Effector memory CD8-positive, alpha-beta T cell (primary cell): Measurements from ENCODE around the gene FGFBP1.

ENCODE experiments used
- ATAC-seq: fragments of 150-1000 bp; cut with Tn5 transposase; replicated peaks from 2 replicates; pipeline ENCODE4 v1.10.0; 2021; ENCODE audit warnings: mild to moderate bottlenecking, moderate library complexity
- DNase-seq, 3 experiments: peaks; one replicate each; pipeline ENCODE4 v3.0.0; 2021
- H3K27ac Mint-ChIP-seq, 2 donors: one replicate each; pipeline ENCODE4 v1.8.0; 2022; ENCODE audit warnings: mild to moderate bottlenecking in 2 of 2, mixed read lengths in 2 of 2, moderate library complexity in 2 of 2
- H3K27me3 Mint-ChIP-seq, 2 donors: one replicate each; pipeline ENCODE4 v1.8.0; 2022; ENCODE audit warnings: mixed read lengths in 2 of 2
- H3K36me3 Mint-ChIP-seq: one replicate; pipeline ENCODE4 v1.8.0; 2022; ENCODE audit warnings: mild to moderate bottlenecking, moderate library complexity, mixed read lengths; ENCODE audit not compliant: insufficient read depth
- H3K4me1 Mint-ChIP-seq, 2 donors: one replicate each; pipeline ENCODE4 v1.8.0; 2022; ENCODE audit warnings: low read depth in 2 of 2, mixed read lengths in 2 of 2
- H3K4me3 Mint-ChIP-seq, 2 donors: one replicate each; pipeline ENCODE4 v1.8.0; 2022; ENCODE audit warnings: mild to moderate bottlenecking in 2 of 2, mixed read lengths in 2 of 2, moderate library complexity in 2 of 2
- H3K9me3 Mint-ChIP-seq, 2 donors: one replicate each; pipeline ENCODE4 v1.8.0; 2022; ENCODE audit warnings: mixed read lengths in 2 of 2
- total RNA-seq, 9 experiments: gene quantifications; one replicate each; lab custom pipeline; 2026; lab: John Stamatoyannopoulos, UW

Gene FGFBP1
- total RNA-seq, result 0 to 0.06 (median 0) reads per million in 9 experiments

DNA sequence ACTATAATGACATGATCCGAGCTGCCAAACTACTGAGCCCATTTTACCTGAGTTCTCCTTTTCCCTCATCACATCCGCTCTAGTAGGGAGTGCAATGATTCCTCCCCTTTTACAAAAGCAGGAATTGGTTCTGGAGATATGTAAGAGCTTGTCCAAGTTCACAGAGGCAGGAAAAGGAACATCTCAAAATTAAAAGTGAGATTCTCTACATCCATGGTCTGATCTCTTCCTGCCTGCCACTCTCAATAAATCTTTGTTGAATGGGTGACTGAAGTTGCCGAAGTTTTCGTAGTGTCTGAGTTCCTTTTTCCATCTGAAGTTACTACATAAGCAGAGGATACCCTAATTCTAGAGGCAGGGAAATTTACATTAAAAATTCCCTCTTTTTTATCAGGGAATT, at the start of gene FGFBP1:
Gene FGFBP1, minus strand, starts transcription at position 101 of the 400 bp plus-strand sequence. CDS start 2,108 bp downstream, outside the sequence.
- Mint-ChIP-seq H3K27ac (no peak within 1 kb of the TSS), H3K4me1 (no peaks in the 10 kb centered on the region), H3K9me3 (no peaks in the 10 kb centered on the region), H3K27me3 (peaks cover 30 to 50% of the 10 kb centered on the region in 2 donors), H3K36me3 (no peaks in the 10 kb centered on the region), H3K4me3 (no peak within 1 kb of the TSS)
- ATAC-seq (no peak), DNase-seq (no peak)

- ATAC-seq, result no peak
- H3K27ac Mint-ChIP-seq, result no peak overlapping the region
- H3K9me3 Mint-ChIP-seq, result no peaks in the 10 kb centered on the region
- H3K36me3 Mint-ChIP-seq, result no peaks in the 10 kb centered on the region
- no peak for DNase-seq
- H3K27me3 Mint-ChIP-seq, result peaks cover 25 to 60% of the 10 kb centered on the region in 2 donors
- no peak overlapping the region for H3K4me3 Mint-ChIP-seq
- no peaks in the 10 kb centered on the region for H3K4me1 Mint-ChIP-seq
Observed at GRCh38 chr4:15988222-15988621, 49.7 kb upstream of the FGFBP1 start.

GRCh38 chr4:15986907-15987306, 48.4 kb upstream of the FGFBP1 start:
- peaks cover 38 to 63% of the 10 kb centered on the region in 2 donors for H3K27me3 Mint-ChIP-seq
- no peaks in the 10 kb centered on the region for H3K4me1 Mint-ChIP-seq
- H3K27ac Mint-ChIP-seq, result no peak overlapping the region
- H3K4me3 Mint-ChIP-seq, result no peak overlapping the region
- no peaks in the 10 kb centered on the region for H3K36me3 Mint-ChIP-seq
- ATAC-seq, result no peak
- DNase-seq, result no peak
- no peaks in the 10 kb centered on the region for H3K9me3 Mint-ChIP-seq

- no peaks in the 10 kb centered on the region for H3K36me3 Mint-ChIP-seq
- H3K9me3 Mint-ChIP-seq, result no peaks in the 10 kb centered on the region
- ATAC-seq, result no peak
- peaks cover 37 to 38% of the 10 kb centered on the region in 2 donors for H3K27me3 Mint-ChIP-seq
- no peak overlapping the region for H3K27ac Mint-ChIP-seq
- DNase-seq, result no peak
- no peaks in the 10 kb centered on the region for H3K4me1 Mint-ChIP-seq
- H3K4me3 Mint-ChIP-seq, result no peak overlapping the region
Observed at GRCh38 chr4:15983610-15984009, 45.1 kb upstream of the FGFBP1 start.

DNA sequence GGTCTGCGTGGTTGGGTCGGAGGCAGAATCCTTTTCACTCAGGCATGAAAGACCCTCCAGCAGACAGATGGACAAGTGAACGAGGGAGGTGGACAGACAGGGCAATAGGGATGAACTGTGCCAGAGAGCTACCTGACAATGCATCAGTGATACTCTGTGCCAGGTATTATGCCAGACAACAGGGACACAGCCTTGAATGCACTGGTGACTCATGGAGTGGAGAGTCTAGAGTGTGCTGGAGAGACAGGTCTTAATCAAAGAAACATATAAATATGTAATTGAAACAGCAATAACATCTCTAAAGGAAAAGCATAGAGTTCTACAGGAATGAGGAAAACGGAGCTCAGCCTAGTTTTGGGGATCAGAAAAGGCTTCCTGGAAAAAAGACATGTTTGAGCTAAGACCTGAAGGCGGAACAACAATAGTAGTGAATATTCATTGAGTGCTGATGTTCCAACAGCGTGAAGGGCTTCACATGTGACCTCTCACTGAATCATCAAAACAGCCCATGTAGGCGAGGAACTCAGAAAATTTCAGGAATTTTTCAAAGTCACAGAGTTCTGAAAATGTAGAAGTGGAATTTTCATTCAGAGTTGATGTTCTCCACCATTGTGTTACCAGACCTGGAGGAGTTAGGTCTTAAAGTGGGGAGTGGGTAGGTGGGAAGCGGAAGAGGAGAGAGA, 44.4 kb upstream of the FGFBP1 start:
- Mint-ChIP-seq H3K36me3 (no peaks in the 10 kb centered on the region), H3K27me3 (peaks cover 40 to 44% of the 10 kb centered on the region in 2 donors), H3K27ac (no peak overlapping the region), H3K4me3 (no peak overlapping the region), H3K4me1 (no peaks in the 10 kb centered on the region), H3K9me3 (no peaks in the 10 kb centered on the region)
- ATAC-seq (no peak), DNase-seq (no peak)

- Mint-ChIP-seq H3K27me3 (peaks cover 33 to 48% of the 10 kb centered on the region in 2 donors), H3K4me3 (no peak overlapping the region), H3K36me3 (no peaks in the 10 kb centered on the region), H3K27ac (no peak overlapping the region), H3K9me3 (no peaks in the 10 kb centered on the region), H3K4me1 (peaks cover 0 to 2% of the 10 kb centered on the region in 2 donors)
- ATAC-seq (no peak), DNase-seq (no peak)
Observed at GRCh38 chr4:15976456-15977447, 38.2 kb upstream of the FGFBP1 start.

DNA sequence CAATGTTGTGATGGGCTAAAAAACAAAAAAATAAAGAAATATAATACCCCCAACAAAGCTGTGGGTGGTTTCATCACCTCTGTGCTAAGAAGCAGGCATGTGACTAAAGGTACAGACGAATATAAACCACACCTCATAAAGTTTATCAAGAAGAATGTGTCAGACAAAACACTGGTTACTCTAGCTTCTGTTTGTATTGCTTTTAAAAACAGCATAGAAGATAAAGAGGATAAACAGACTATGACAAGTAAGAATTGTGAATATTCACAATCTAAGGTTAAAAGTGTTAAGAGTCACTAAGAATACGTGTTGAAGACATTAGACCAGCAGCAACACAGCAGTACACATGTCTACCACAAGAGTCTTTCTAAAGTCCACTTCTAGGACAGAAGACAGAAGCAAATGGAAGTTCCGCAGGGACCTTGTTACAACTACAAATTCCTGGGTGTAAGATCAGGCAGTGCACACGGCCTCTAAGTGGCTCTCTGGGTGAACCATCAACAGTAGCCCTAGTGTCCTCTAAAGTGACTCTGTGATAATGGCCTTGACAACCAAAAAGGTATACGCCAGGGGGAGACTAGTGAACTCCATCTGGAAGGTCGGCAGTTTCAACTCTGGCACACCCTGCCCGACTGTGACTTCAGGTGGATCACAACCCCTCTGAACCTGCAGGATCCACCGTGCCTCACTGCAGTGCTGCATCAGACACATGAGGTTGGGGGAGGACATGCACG, 32.7 kb upstream of the FGFBP1 start:
- Mint-ChIP-seq H3K36me3 (no peaks in the 10 kb centered on the region), H3K27me3 (peaks cover 0 to 39% of the 10 kb centered on the region in 2 donors), H3K4me3 (no peak overlapping the region), H3K27ac (peak overlapping the region; percentile 29 to 73), H3K9me3 (no peaks in the 10 kb centered on the region), H3K4me1 (no peaks in the 10 kb centered on the region)
- ATAC-seq (peak; percentile 90), DNase-seq (no peak)

DNA sequence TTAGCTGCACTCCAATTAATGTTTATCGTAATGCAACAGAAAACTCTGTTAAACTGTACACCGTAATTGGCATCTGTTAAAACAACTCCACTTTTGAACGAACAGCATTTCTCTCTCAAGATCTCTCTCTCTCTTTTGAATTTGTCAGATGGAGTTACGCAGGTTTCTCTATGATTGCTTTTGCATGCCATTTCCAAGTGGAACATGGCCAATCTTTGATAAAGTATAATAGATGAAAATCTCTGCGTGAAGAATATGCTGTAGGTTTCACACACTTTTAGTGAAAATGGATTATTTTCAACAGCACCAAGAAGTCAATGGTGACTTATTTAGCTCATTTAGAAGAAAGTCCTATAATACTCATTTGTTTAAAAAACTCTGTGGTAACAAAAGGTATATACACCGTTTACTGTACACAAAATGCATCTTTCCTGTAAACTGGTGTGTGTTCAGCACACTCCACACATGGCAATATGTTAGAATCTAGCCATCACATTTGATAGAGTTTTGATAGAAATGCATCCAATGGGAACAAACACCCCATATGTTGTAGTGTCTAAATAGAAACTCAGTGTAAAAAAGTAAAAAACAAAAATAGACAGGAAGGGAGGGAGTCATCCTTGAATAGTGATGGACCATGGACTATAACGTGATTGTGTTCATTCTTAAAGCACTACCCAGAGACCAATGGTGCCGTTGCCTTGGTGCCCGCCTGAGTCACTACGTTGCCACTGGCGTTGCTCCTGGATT, 30.2 kb upstream of the FGFBP1 start:
- no peak for DNase-seq
- no peak for ATAC-seq
- Mint-ChIP-seq H3K36me3 (peaks cover under 1% of the 10 kb centered on the region), H3K4me3 (no peak overlapping the region), H3K27ac (no peak overlapping the region), H3K27me3 (peaks cover 0 to 26% of the 10 kb centered on the region in 2 donors), H3K9me3 (no peaks in the 10 kb centered on the region), H3K4me1 (peaks cover 4% of the 10 kb centered on the region in 2 donors)

- no peak overlapping the region for H3K4me3 Mint-ChIP-seq
- H3K27ac Mint-ChIP-seq, result peak overlapping the region in 1 of 2 donors; percentile 69
- ATAC-seq (no peak), DNase-seq (no peak)
- peaks cover 0 to 10% of the 10 kb centered on the region in 2 donors for H3K27me3 Mint-ChIP-seq
- H3K4me1 Mint-ChIP-seq, result peaks cover 22 to 30% of the 10 kb centered on the region in 2 donors
- H3K9me3 Mint-ChIP-seq, result no peaks in the 10 kb centered on the region
- H3K36me3 Mint-ChIP-seq, result peaks cover 15% of the 10 kb centered on the region
Observed at GRCh38 chr4:15965325-15965724, 26.8 kb upstream of the FGFBP1 start.

DNA sequence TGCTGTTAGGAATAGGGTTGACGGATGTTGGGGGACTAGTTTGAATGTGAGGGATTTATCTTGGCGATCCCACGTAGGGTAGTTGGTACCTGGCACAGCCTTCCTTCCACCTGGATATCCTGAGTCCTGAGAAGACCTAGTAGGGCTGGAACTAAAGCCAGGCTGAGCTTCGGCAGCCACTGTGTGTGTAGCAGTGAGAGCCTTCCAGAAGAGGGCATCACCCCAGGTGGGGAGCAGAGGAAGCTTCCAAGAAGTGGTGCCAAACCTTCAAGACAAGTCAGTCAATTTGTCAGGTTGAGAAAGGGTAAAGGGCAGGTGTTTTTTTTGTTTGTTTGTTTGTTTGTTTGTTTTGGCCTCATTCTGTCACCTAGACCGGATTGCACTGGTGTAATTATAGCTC, 25.6 kb upstream of the FGFBP1 start:
- H3K4me1 Mint-ChIP-seq, result peaks cover 24 to 33% of the 10 kb centered on the region in 2 donors
- H3K27ac Mint-ChIP-seq, result peak overlapping the region; percentile 87 to 94
- ATAC-seq (no peak), DNase-seq (no peak)
- no peak overlapping the region for H3K4me3 Mint-ChIP-seq
- H3K36me3 Mint-ChIP-seq, result peaks cover 15% of the 10 kb centered on the region
- H3K9me3 Mint-ChIP-seq, result no peaks in the 10 kb centered on the region
- peaks cover 0 to 22% of the 10 kb centered on the region in 2 donors for H3K27me3 Mint-ChIP-seq

DNA sequence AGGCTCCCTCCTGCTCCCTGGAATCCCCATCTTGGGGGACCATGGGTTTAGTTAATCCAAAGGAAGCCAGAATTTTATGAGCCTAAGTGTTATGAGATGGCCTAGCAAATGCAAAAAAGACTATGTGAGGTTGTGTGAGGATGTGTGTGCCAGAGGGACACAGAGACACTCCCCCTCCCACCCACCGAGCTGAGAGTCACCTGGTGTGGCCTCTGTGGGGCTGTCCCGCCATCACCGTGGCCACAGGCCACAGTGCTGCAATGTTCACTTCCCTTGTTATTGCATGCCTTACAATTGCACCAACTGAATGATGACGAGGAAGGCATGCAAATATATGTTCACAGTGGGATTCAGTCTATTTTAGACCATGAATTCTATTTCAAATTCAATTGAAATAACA, 25.0 kb upstream of the FGFBP1 start:
- Mint-ChIP-seq H3K27me3 (peaks cover 0 to 27% of the 10 kb centered on the region in 2 donors), H3K4me3 (peak overlapping the region; percentile 82 to 84), H3K9me3 (no peaks in the 10 kb centered on the region), H3K27ac (peak overlapping the region; percentile 87 to 94), H3K36me3 (peaks cover 15% of the 10 kb centered on the region), H3K4me1 (peaks cover 24 to 33% of the 10 kb centered on the region in 2 donors)
- ATAC-seq, result peak; percentile 78
- peak; percentile 56 to 59 (median 57) for DNase-seq

- H3K4me1 Mint-ChIP-seq, result peaks cover 24 to 33% of the 10 kb centered on the region in 2 donors
- peak; percentile 52 to 68 (median 61) for DNase-seq
- H3K4me3 Mint-ChIP-seq, result peak within 1 kb of the TSS; percentile 82 to 84
- no peaks in the 10 kb centered on the region for H3K9me3 Mint-ChIP-seq
- ATAC-seq, result peak; percentile 67
- peaks cover 0 to 28% of the 10 kb centered on the region in 2 donors for H3K27me3 Mint-ChIP-seq
- peak within 1 kb of the TSS; percentile 87 to 94 for H3K27ac Mint-ChIP-seq
- H3K36me3 Mint-ChIP-seq, result peaks cover 15% of the 10 kb centered on the region
Observed at GRCh38 chr4:15963001-15963451, 24.5 kb upstream of the FGFBP1 start, which contains the start of gene FGFBP2. Gene FGFBP2, minus strand, starts transcription at chr4:15963175. Its CDS starts 46 bp downstream, at chr4:15963129.
